HCT116 (cell line): ENCODE results near the gene ADIPOQ. TPM values are rescaled to one million over a fixed set of nuclear protein-coding genes. Genes with fewer than 3 reads are reported as not detected.

Experiments
- ATAC-seq: fragments of 200-7000 bp; cut with Tn5 transposase; 2 replicates; pipeline ENCODE4 v1.9.1; 2020; ENCODE audit warnings: mild to moderate bottlenecking, moderate library complexity
- BruUV-seq: library from RNA; stranded (reverse); fragments of 400-500 nt; replicated peaks from 2 replicates; lab custom pipeline; 2021; lab: Mats Ljungman, UMichigan
- CTCF ChIA-PET: fragments of 300-600 bp; sonication (Branson Sonifier 250); formaldehyde crosslinking; loops from one replicate; lab custom pipeline; 2021; ENCODE audit warnings: antibody characterized with exemption; lab: Charles Lee
- POLR2A ChIA-PET: fragments of 300-600, 350-600 bp; sonication (Branson Sonifier 250); formaldehyde crosslinking; loops from one replicate; lab custom pipeline; 2021; ENCODE audit warnings: antibody characterized with exemption; lab: Charles Lee
- RAD21 ChIA-PET, 2 experiments: fragments of 300-600 bp; sonication (Branson Sonifier 250); formaldehyde crosslinking; loops; one replicate each; lab custom pipeline; 2023; ENCODE audit warnings: low total read pairs in 2 of 2; ENCODE audit not compliant: uncharacterized antibody in 2 of 2, unreplicated experiment in 2 of 2, low non-redundant PET in 1 of 2; lab: Charles Lee
- DNase-seq: peaks from one replicate; pipeline ENCODE4 v3.0.0-alpha.2; 2010; ENCODE audit warnings: low read depth, low spot score
- H2AFZ ChIP-seq: fragments of 200-600 bp; shearing (Covaris generic), sonication (generic); 2 replicates; pipeline ENCODE4 v1.6.1; 2017; ENCODE audit warnings: low read depth, mixed run types, mixed read lengths, antibody characterized with exemption, low read length; ENCODE audit not compliant: poor library complexity, severe bottlenecking
- H3K27ac ChIP-seq: 2 replicates; pipeline ENCODE4 v1.5.1; 2012; ENCODE audit warnings: low read depth, low read length
- H3K27me3 ChIP-seq: fragments of 200-600 bp; sonication (generic); 2 replicates; pipeline ENCODE4 v1.6.1; 2016; ENCODE audit warnings: mixed run types, low read length, mixed read lengths; ENCODE audit not compliant: insufficient read depth
- H3K36me3 ChIP-seq, 2 experiments: fragments of 200-500 bp in 1 of 2; fragments of 200-600 bp in 1 of 2; sonication (Bioruptor generic) in 1 of 2; sonication (generic) in 1 of 2; 2 replicates each; pipeline versions ENCODE4 v1.5.1 to v1.6.1; 2014 to 2016; ENCODE audit warnings: low read length in 2 of 2, inconsistent platforms in 1 of 2, mixed read lengths in 1 of 2, mixed run types in 1 of 2; ENCODE audit not compliant: insufficient read depth in 2 of 2, control insufficient read depth in 1 of 2
- H3K4me1 ChIP-seq, 2 experiments: fragments of 200-600 bp in 1 of 2; sonication (generic) in 1 of 2; 2 replicates each; pipeline versions ENCODE4 v1.5.1 to v1.6.1; 2012 to 2017; ENCODE audit warnings: low read length in 2 of 2, inconsistent platforms in 1 of 2, mild to moderate bottlenecking in 1 of 2, mixed read lengths in 1 of 2, mixed run types in 1 of 2, moderate library complexity in 1 of 2; ENCODE audit not compliant: insufficient read depth in 2 of 2, control insufficient read depth in 1 of 2
- H3K4me2 ChIP-seq: fragments of 200-600 bp; sonication (generic); 2 replicates; pipeline ENCODE4 v1.6.1; 2017; ENCODE audit warnings: mixed run types, low read length, mixed read lengths
- H3K4me3 ChIP-seq, 2 experiments: fragments of 200-600 bp in 1 of 2; sonication (generic) in 1 of 2; replicated peaks in 1 of 2; 2 replicates each; pipeline ENCODE4 v1.5.1; 2011 to 2016; ENCODE audit warnings: low read length in 2 of 2, control low read depth in 1 of 2, low read depth in 1 of 2, mild to moderate bottlenecking in 1 of 2, mixed read lengths in 1 of 2, mixed run types in 1 of 2
- H3K79me2 ChIP-seq: fragments of 200-600 bp; sonication (generic); 2 replicates; pipeline ENCODE4 v1.6.1; 2017; ENCODE audit warnings: mild to moderate bottlenecking, mixed run types, low read length, moderate library complexity, mixed read lengths; ENCODE audit not compliant: insufficient read depth
- H3K9ac ChIP-seq: fragments of 200-600 bp; sonication (generic); 2 replicates; pipeline ENCODE4 v1.6.1; 2016; ENCODE audit warnings: low read length, mixed read lengths
- H3K9me2 ChIP-seq: fragments of 200-600 bp; sonication (generic), shearing (Covaris generic); 2 replicates; pipeline ENCODE4 v1.6.1; 2017; ENCODE audit warnings: mixed run types, mild to moderate bottlenecking, moderate library complexity; ENCODE audit not compliant: insufficient read depth
- H3K9me3 ChIP-seq, 2 experiments: fragments of 200-500 bp in 1 of 2; fragments of 200-600 bp in 1 of 2; sonication (Bioruptor generic) in 1 of 2; sonication (generic) in 1 of 2; 2 replicates each; pipeline ENCODE4 v1.6.1; 2014 to 2017; ENCODE audit warnings: low read length in 2 of 2, mixed read lengths in 2 of 2, inconsistent platforms in 1 of 2, low read depth in 1 of 2, mild to moderate bottlenecking in 1 of 2, mixed run types in 1 of 2, moderate library complexity in 1 of 2; ENCODE audit not compliant: control insufficient read depth in 1 of 2, insufficient read depth in 1 of 2
- H4K20me1 ChIP-seq: fragments of 200-600 bp; sonication (generic), shearing (Covaris generic); 2 replicates; pipeline ENCODE4 v1.6.1; 2017; ENCODE audit warnings: mixed run types, mild to moderate bottlenecking, moderate library complexity; ENCODE audit not compliant: insufficient read depth
- ATF3 ChIP-seq: IDR thresholded peaks from 2 replicates; pipeline ENCODE4 v1.6.1; 2012
- CBX3 ChIP-seq: IDR thresholded peaks from 2 replicates; pipeline ENCODE4 v1.6.1; 2012; ENCODE audit warnings: low read depth
- CEBPB ChIP-seq: IDR thresholded peaks from 2 replicates; pipeline ENCODE4 v1.6.1; 2012; ENCODE audit warnings: low read depth
- EZH2 ChIP-seq: fragments of 200-600 bp; sonication (generic); IDR thresholded peaks from 2 replicates; pipeline ENCODE4 v1.6.1; 2017; ENCODE audit warnings: antibody characterized with exemption, mixed run types
- EZH2phosphoT487 ChIP-seq: fragments of 200-600 bp; IDR thresholded peaks from 2 replicates; pipeline ENCODE4 v1.6.1; 2018; ENCODE audit warnings: antibody characterized with exemption, borderline replicate concordance
- FOSL1 ChIP-seq: IDR thresholded peaks from 2 replicates; pipeline ENCODE4 v1.6.1; 2012; ENCODE audit warnings: low read depth
- JUND ChIP-seq: IDR thresholded peaks from 2 replicates; pipeline ENCODE4 v1.6.1; 2012
- POLR2A ChIP-seq: IDR thresholded peaks from 2 replicates; pipeline ENCODE4 v1.7.0; 2011; ENCODE audit warnings: borderline replicate concordance; ENCODE audit not compliant: insufficient read depth, insufficient read length; ENCODE audit errors: extremely low read depth
- POLR2AphosphoS5 ChIP-seq: IDR thresholded peaks from 2 replicates; pipeline ENCODE4 v1.6.1; 2011; ENCODE audit warnings: mild to moderate bottlenecking, low read depth, low read length, moderate library complexity
- SP1 ChIP-seq: IDR thresholded peaks from 2 replicates; pipeline ENCODE4 v1.6.1; 2012; ENCODE audit warnings: low read depth
- SRF ChIP-seq: IDR thresholded peaks from 2 replicates; pipeline ENCODE4 v1.6.1; 2012; ENCODE audit warnings: low read depth
- ZFX ChIP-seq: fragments of 450-650 bp; IDR thresholded peaks from 2 replicates; pipeline ENCODE4 v1.6.1; 2017
- intact Hi-C: fragments of 100-400 bp; cut with micrococcal nuclease; formaldehyde crosslinking; loops from 2 replicates; pipeline ENCODE4 v1.10.0; 2022
- total RNA-seq: library from RNA; stranded (reverse); gene quantifications from one replicate; pipeline ENCODE4 v1.2.1, GENCODE V29; 2021; ENCODE audit not compliant: unreplicated experiment
- TF ChIP-seq, protein P1 (sequence below): IDR thresholded peaks from 2 replicates; pipeline ENCODE4 v1.6.1; 2012

ADIPOQ gene
- total RNA-seq, 1 experiment from 2014 or later, result not detected

GRCh38 chr3:186882150-186882524 is 39.6 kb downstream of the ADIPOQ start:
- Histone ChIP-seq H3K27me3 (no peaks in the 10 kb centered on the region), H4K20me1 (no peaks in the 10 kb centered on the region), H3K9me2 (no peaks in the 10 kb centered on the region), H2AFZ (peak overlapping the region; percentile 73), H3K36me3 (no peaks in the 10 kb centered on the region), H3K27ac (no peak overlapping the region), H3K4me3 (no peak overlapping the region), H3K4me2 (no peak overlapping the region), H3K9ac (no peak overlapping the region), H3K9me3 (no peaks in the 10 kb centered on the region), H3K4me1 (peaks cover 0 to 12% of the 10 kb centered on the region in 2 experiments; a peak in 2 of 4 replicates), H3K79me2 (no peaks in the 10 kb centered on the region)
- POLR2A ChIA-PET, result no interaction called here
- DNase-seq, result no peak
- RAD21 ChIA-PET, result no interaction called here
- no TSS peak for BruUV-seq
- ATAC-seq, result no peak
- intact Hi-C loops, result no loop called here
- TF ChIP-seq ATF3 (no peak), CBX3 (no peak), SP1 (no peak), POLR2AphosphoS5 (no peak), POLR2A (no peak)
- CTCF ChIA-PET, result no interaction called here

- H2AFZ ChIP-seq, result no peak overlapping the region
- ChIA-PET RAD21 (no interaction called here), CTCF (no interaction called here), POLR2A (no interaction called here)
- intact Hi-C loops, result no loop called here
- DNase-seq, result peak; percentile 48
- no peaks in the 10 kb centered on the region for H3K9me2 ChIP-seq
- H3K36me3 ChIP-seq, result no peaks in the 10 kb centered on the region
- ATAC-seq, result peak; percentile 30; the same call in 1 of the 2 replicates
- H3K4me1 ChIP-seq, result peaks cover 0 to 12% of the 10 kb centered on the region in 2 experiments; a peak in 2 of 4 replicates
- no peak overlapping the region for H3K4me3 ChIP-seq
- peak overlapping the region; percentile 41; the same call in 1 of the 2 replicates for H3K4me2 ChIP-seq
- no peak overlapping the region for H3K9ac ChIP-seq
- no peak overlapping the region for H3K27ac ChIP-seq
- BruUV-seq, result no TSS peak
- no peaks in the 10 kb centered on the region for H4K20me1 ChIP-seq
- TF ChIP-seq POLR2AphosphoS5, result no peak
- TF ChIP-seq ATF3, result no peak
- no peak for TF ChIP-seq ZFX
- TF ChIP-seq EZH2phosphoT487, result no peak
- TF ChIP-seq, protein P1, sequence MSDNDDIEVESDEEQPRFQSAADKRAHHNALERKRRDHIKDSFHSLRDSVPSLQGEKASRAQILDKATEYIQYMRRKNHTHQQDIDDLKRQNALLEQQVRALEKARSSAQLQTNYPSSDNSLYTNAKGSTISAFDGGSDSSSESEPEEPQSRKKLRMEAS, result no peak
- no peak for TF ChIP-seq SP1
- no peak for TF ChIP-seq EZH2
- TF ChIP-seq JUND, result peak; percentile 57
- no peak for TF ChIP-seq SRF
- TF ChIP-seq FOSL1, result peak; percentile 62
- TF ChIP-seq POLR2A, result no peak
- no peak for TF ChIP-seq CEBPB
- no peaks in the 10 kb centered on the region for H3K9me3 ChIP-seq
- no peaks in the 10 kb centered on the region for H3K27me3 ChIP-seq
- H3K79me2 ChIP-seq, result no peaks in the 10 kb centered on the region
These were observed 40.6 kb downstream of the ADIPOQ start for GRCh38 chr3:186882881-186883685.
